Stimulated activated naive CD4-positive, alpha-beta T cell (primary cell): Measurements from ENCODE around the gene KICS2.
"Not testable (repeated sequence)": the region's sequence is repeated elsewhere in the genome, so short reads cannot be mapped to it uniquely, and the experiment has no call there.

ENCODE experiments used
- DNase-seq, 6 experiments: peaks; one replicate each; lab custom pipeline; 2025; lab: John Stamatoyannopoulos, UW

The KICS2 gene

GRCh38 chr12:64216239-64216638 lies 5.9 kb downstream of the KICS2 start:
- no peak for DNase-seq

GRCh38 chr12:64212119-64212746 lies 9.9 kb downstream of the KICS2 start:
- DNase-seq, result no peak

- DNase-seq, result no peak
Measured at GRCh38 chr12:64207453-64207852, 14.6 kb downstream of the KICS2 start.

- no peak for DNase-seq
Measured at GRCh38 chr12:64205542-64205941, 16.6 kb downstream of the KICS2 start.

GRCh38 chr12:64203775-64204174 lies 18.3 kb downstream of the KICS2 start:
- no peak for DNase-seq

GRCh38 chr12:64203036-64203435 lies 19.1 kb downstream of the KICS2 start:
- no peak for DNase-seq

GRCh38 chr12:64195841-64196240 lies 26.3 kb downstream of the KICS2 start:
- not testable (repeated sequence) for DNase-seq

- DNase-seq, result no peak
Measured at GRCh38 chr12:64194333-64195149, 27.6 kb downstream of the KICS2 start.

- no peak for DNase-seq
Measured at GRCh38 chr12:64193931-64194330, 28.2 kb downstream of the KICS2 start.

GRCh38 chr12:64192644-64193444 lies 29.3 kb downstream of the KICS2 start:
- no peak for DNase-seq

GRCh38 chr12:64190140-64190539 lies 32.0 kb downstream of the KICS2 start:
- no peak for DNase-seq

- no peak for DNase-seq
Measured at GRCh38 chr12:64189530-64189929, 32.6 kb downstream of the KICS2 start.

- DNase-seq, result no peak
Measured at GRCh38 chr12:64187794-64188193, 34.3 kb downstream of the KICS2 start.

GRCh38 chr12:64187370-64187769 lies 34.7 kb downstream of the KICS2 start:
- no peak for DNase-seq

- DNase-seq, result no peak
Measured at GRCh38 chr12:64186789-64187188, 35.3 kb downstream of the KICS2 start.

- no peak for DNase-seq
Measured at GRCh38 chr12:64184216-64184615, 37.9 kb downstream of the KICS2 start.

- DNase-seq, result no peak
Measured at GRCh38 chr12:64181430-64182291, 40.4 kb downstream of the KICS2 start.

GRCh38 chr12:64180951-64181350 lies 41.1 kb downstream of the KICS2 start:
- DNase-seq, result no peak

GRCh38 chr12:64178122-64178521 lies 44.0 kb downstream of the KICS2 start:
- no peak for DNase-seq

- DNase-seq, result no peak
Measured at GRCh38 chr12:64177001-64177400, 45.1 kb downstream of the KICS2 start.

- DNase-seq, result no peak
Measured at GRCh38 chr12:64175254-64175945, 46.7 kb downstream of the KICS2 start.
